HCT116 (cell line): ENCODE measurements around the gene LIN7A. TPM values are rescaled to one million over a fixed set of nuclear protein-coding genes. Genes with fewer than 3 reads are reported as not detected.

Experiments used
- ATAC-seq: fragments of 200-7000 bp; cut with Tn5 transposase; 2 replicates; pipeline ENCODE4 v1.9.1; 2020; ENCODE audit warnings: mild to moderate bottlenecking, moderate library complexity
- BruUV-seq: library from RNA; stranded (reverse); fragments of 400-500 nt; replicated peaks from 2 replicates; lab custom pipeline; 2021; lab: Mats Ljungman, UMichigan
- CTCF ChIA-PET: fragments of 300-600 bp; sonication (Branson Sonifier 250); formaldehyde crosslinking; loops from one replicate; lab custom pipeline; 2021; ENCODE audit warnings: antibody characterized with exemption; lab: Charles Lee
- POLR2A ChIA-PET: fragments of 300-600, 350-600 bp; sonication (Branson Sonifier 250); formaldehyde crosslinking; loops from one replicate; lab custom pipeline; 2021; ENCODE audit warnings: antibody characterized with exemption; lab: Charles Lee
- RAD21 ChIA-PET, 2 experiments: fragments of 300-600 bp; sonication (Branson Sonifier 250); formaldehyde crosslinking; loops; one replicate each; lab custom pipeline; 2023; ENCODE audit warnings: low total read pairs in 2 of 2; ENCODE audit not compliant: uncharacterized antibody in 2 of 2, unreplicated experiment in 2 of 2, low non-redundant PET in 1 of 2; lab: Charles Lee
- DNase-seq: peaks from one replicate; pipeline ENCODE4 v3.0.0-alpha.2; 2010; ENCODE audit warnings: low read depth, low spot score
- H2AFZ ChIP-seq: fragments of 200-600 bp; shearing (Covaris generic), sonication (generic); 2 replicates; pipeline ENCODE4 v1.6.1; 2017; ENCODE audit warnings: low read depth, mixed run types, mixed read lengths, antibody characterized with exemption, low read length; ENCODE audit not compliant: poor library complexity, severe bottlenecking
- H3K27ac ChIP-seq: 2 replicates; pipeline ENCODE4 v1.5.1; 2012; ENCODE audit warnings: low read depth, low read length
- H3K27me3 ChIP-seq: fragments of 200-600 bp; sonication (generic); 2 replicates; pipeline ENCODE4 v1.6.1; 2016; ENCODE audit warnings: mixed run types, low read length, mixed read lengths; ENCODE audit not compliant: insufficient read depth
- H3K36me3 ChIP-seq, 2 experiments: fragments of 200-500 bp in 1 of 2; fragments of 200-600 bp in 1 of 2; sonication (Bioruptor generic) in 1 of 2; sonication (generic) in 1 of 2; 2 replicates each; pipeline versions ENCODE4 v1.5.1 to v1.6.1; 2014 to 2016; ENCODE audit warnings: low read length in 2 of 2, inconsistent platforms in 1 of 2, mixed read lengths in 1 of 2, mixed run types in 1 of 2; ENCODE audit not compliant: insufficient read depth in 2 of 2, control insufficient read depth in 1 of 2
- H3K4me1 ChIP-seq, 2 experiments: fragments of 200-600 bp in 1 of 2; sonication (generic) in 1 of 2; 2 replicates each; pipeline versions ENCODE4 v1.5.1 to v1.6.1; 2012 to 2017; ENCODE audit warnings: low read length in 2 of 2, inconsistent platforms in 1 of 2, mild to moderate bottlenecking in 1 of 2, mixed read lengths in 1 of 2, mixed run types in 1 of 2, moderate library complexity in 1 of 2; ENCODE audit not compliant: insufficient read depth in 2 of 2, control insufficient read depth in 1 of 2
- H3K4me2 ChIP-seq: fragments of 200-600 bp; sonication (generic); 2 replicates; pipeline ENCODE4 v1.6.1; 2017; ENCODE audit warnings: mixed run types, low read length, mixed read lengths
- H3K4me3 ChIP-seq, 2 experiments: fragments of 200-600 bp in 1 of 2; sonication (generic) in 1 of 2; replicated peaks in 1 of 2; 2 replicates each; pipeline ENCODE4 v1.5.1; 2011 to 2016; ENCODE audit warnings: low read length in 2 of 2, control low read depth in 1 of 2, low read depth in 1 of 2, mild to moderate bottlenecking in 1 of 2, mixed read lengths in 1 of 2, mixed run types in 1 of 2
- H3K79me2 ChIP-seq: fragments of 200-600 bp; sonication (generic); 2 replicates; pipeline ENCODE4 v1.6.1; 2017; ENCODE audit warnings: mild to moderate bottlenecking, mixed run types, low read length, moderate library complexity, mixed read lengths; ENCODE audit not compliant: insufficient read depth
- H3K9ac ChIP-seq: fragments of 200-600 bp; sonication (generic); 2 replicates; pipeline ENCODE4 v1.6.1; 2016; ENCODE audit warnings: low read length, mixed read lengths
- H3K9me2 ChIP-seq: fragments of 200-600 bp; sonication (generic), shearing (Covaris generic); 2 replicates; pipeline ENCODE4 v1.6.1; 2017; ENCODE audit warnings: mixed run types, mild to moderate bottlenecking, moderate library complexity; ENCODE audit not compliant: insufficient read depth
- H3K9me3 ChIP-seq, 2 experiments: fragments of 200-500 bp in 1 of 2; fragments of 200-600 bp in 1 of 2; sonication (Bioruptor generic) in 1 of 2; sonication (generic) in 1 of 2; 2 replicates each; pipeline ENCODE4 v1.6.1; 2014 to 2017; ENCODE audit warnings: low read length in 2 of 2, mixed read lengths in 2 of 2, inconsistent platforms in 1 of 2, low read depth in 1 of 2, mild to moderate bottlenecking in 1 of 2, mixed run types in 1 of 2, moderate library complexity in 1 of 2; ENCODE audit not compliant: control insufficient read depth in 1 of 2, insufficient read depth in 1 of 2
- H4K20me1 ChIP-seq: fragments of 200-600 bp; sonication (generic), shearing (Covaris generic); 2 replicates; pipeline ENCODE4 v1.6.1; 2017; ENCODE audit warnings: mixed run types, mild to moderate bottlenecking, moderate library complexity; ENCODE audit not compliant: insufficient read depth
- CBX3 ChIP-seq: IDR thresholded peaks from 2 replicates; pipeline ENCODE4 v1.6.1; 2012; ENCODE audit warnings: low read depth
- CEBPB ChIP-seq: IDR thresholded peaks from 2 replicates; pipeline ENCODE4 v1.6.1; 2012; ENCODE audit warnings: low read depth
- ELF1 ChIP-seq: IDR thresholded peaks from 2 replicates; pipeline ENCODE4 v1.6.1; 2012; ENCODE audit warnings: low read depth, borderline replicate concordance
- EZH2 ChIP-seq: fragments of 200-600 bp; sonication (generic); IDR thresholded peaks from 2 replicates; pipeline ENCODE4 v1.6.1; 2017; ENCODE audit warnings: antibody characterized with exemption, mixed run types
- FOSL1 ChIP-seq: IDR thresholded peaks from 2 replicates; pipeline ENCODE4 v1.6.1; 2012; ENCODE audit warnings: low read depth
- POLR2A ChIP-seq: IDR thresholded peaks from 2 replicates; pipeline ENCODE4 v1.7.0; 2011; ENCODE audit warnings: borderline replicate concordance; ENCODE audit not compliant: insufficient read depth, insufficient read length; ENCODE audit errors: extremely low read depth
- POLR2AphosphoS5 ChIP-seq: IDR thresholded peaks from 2 replicates; pipeline ENCODE4 v1.6.1; 2011; ENCODE audit warnings: mild to moderate bottlenecking, low read depth, low read length, moderate library complexity
- RAD21 ChIP-seq: IDR thresholded peaks from 2 replicates; pipeline ENCODE4 v1.6.1; 2012; ENCODE audit warnings: low read depth, mild to moderate bottlenecking
- SIN3A ChIP-seq: IDR thresholded peaks from 2 replicates; pipeline ENCODE4 v1.6.1; 2012; ENCODE audit warnings: low read depth
- SP1 ChIP-seq: IDR thresholded peaks from 2 replicates; pipeline ENCODE4 v1.6.1; 2012; ENCODE audit warnings: low read depth
- SRF ChIP-seq: IDR thresholded peaks from 2 replicates; pipeline ENCODE4 v1.6.1; 2012; ENCODE audit warnings: low read depth
- TCF7L2 ChIP-seq: IDR thresholded peaks from 2 replicates; pipeline ENCODE4 v1.7.0; 2011; ENCODE audit warnings: borderline replicate concordance, inconsistent platforms; ENCODE audit not compliant: insufficient read depth, insufficient read length; ENCODE audit errors: extremely low read depth
- ZFX ChIP-seq: fragments of 450-650 bp; IDR thresholded peaks from 2 replicates; pipeline ENCODE4 v1.6.1; 2017
- intact Hi-C: fragments of 100-400 bp; cut with micrococcal nuclease; formaldehyde crosslinking; loops from 2 replicates; pipeline ENCODE4 v1.10.0; 2022
- total RNA-seq: library from RNA; stranded (reverse); gene quantifications from one replicate; pipeline ENCODE4 v1.2.1, GENCODE V29; 2021; ENCODE audit not compliant: unreplicated experiment
- TF ChIP-seq, protein P1 (sequence below): IDR thresholded peaks from 2 replicates; pipeline ENCODE4 v1.6.1; 2012
- TF ChIP-seq, protein P2 (sequence below): IDR thresholded peaks from 2 replicates; pipeline ENCODE4 v1.6.1; 2011; ENCODE audit warnings: mild to moderate bottlenecking, low read length, moderate library complexity; ENCODE audit not compliant: insufficient replicate concordance; ENCODE audit errors: extremely low read depth
- TF ChIP-seq, protein P3 (sequence below): IDR thresholded peaks from 2 replicates; pipeline ENCODE4 v1.6.1; 2012; ENCODE audit warnings: low read depth

LIN7A gene
- total RNA-seq, 1 experiment from 2014 or later, result 1.5 TPM

DNA sequence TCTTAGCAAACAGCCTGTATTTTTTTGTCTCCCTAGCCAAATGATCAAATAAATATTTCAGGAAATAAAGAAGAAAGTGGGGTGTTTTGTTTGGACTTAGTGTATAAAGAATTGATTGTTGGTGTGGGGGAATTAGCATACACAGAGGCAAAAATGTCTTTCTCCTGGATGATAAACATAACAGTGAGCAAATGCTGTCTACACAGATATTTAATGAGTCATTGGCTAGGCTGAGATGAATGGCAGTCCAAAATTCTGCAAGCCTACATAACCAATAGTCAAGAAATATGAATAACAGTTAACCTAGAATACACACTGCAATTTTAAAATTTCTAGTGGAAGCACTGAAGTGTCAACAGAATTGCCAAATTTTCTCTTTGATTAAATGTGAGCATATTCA, 185.3 kb downstream of the LIN7A start:
- H3K4me1 ChIP-seq, result no peaks in the 10 kb centered on the region
- no peaks in the 10 kb centered on the region for H3K36me3 ChIP-seq
- no peak for DNase-seq
- ChIA-PET CTCF (no interaction called here), RAD21 (no interaction called here), POLR2A (no interaction called here)
- no peaks in the 10 kb centered on the region for H4K20me1 ChIP-seq
- H2AFZ ChIP-seq, result no peak overlapping the region
- no peak overlapping the region for H3K4me3 ChIP-seq
- intact Hi-C loops, result no loop called here
- no peak for ATAC-seq
- no peak overlapping the region for H3K9ac ChIP-seq
- H3K4me2 ChIP-seq, result no peak overlapping the region
- H3K9me2 ChIP-seq, result 0 out of 2 replicates have a peak, but pooled peaks cover 6% of the 10 kb centered on the region
- no peak overlapping the region for H3K27ac ChIP-seq
- H3K79me2 ChIP-seq, result no peaks in the 10 kb centered on the region
- no peaks in the 10 kb centered on the region for H3K9me3 ChIP-seq
- TF ChIP-seq, protein P1, sequence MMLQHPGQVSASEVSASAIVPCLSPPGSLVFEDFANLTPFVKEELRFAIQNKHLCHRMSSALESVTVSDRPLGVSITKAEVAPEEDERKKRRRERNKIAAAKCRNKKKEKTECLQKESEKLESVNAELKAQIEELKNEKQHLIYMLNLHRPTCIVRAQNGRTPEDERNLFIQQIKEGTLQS, result no peak
- TF ChIP-seq CBX3 (no peak), ZFX (no peak), SP1 (no peak), POLR2A (no peak), TCF7L2 (no peak), POLR2AphosphoS5 (no peak), ELF1 (no peak), FOSL1 (no peak), SRF (no peak), CEBPB (no peak), EZH2 (no peak), RAD21 (no peak), SIN3A (no peak)
- TF ChIP-seq, protein P2, sequence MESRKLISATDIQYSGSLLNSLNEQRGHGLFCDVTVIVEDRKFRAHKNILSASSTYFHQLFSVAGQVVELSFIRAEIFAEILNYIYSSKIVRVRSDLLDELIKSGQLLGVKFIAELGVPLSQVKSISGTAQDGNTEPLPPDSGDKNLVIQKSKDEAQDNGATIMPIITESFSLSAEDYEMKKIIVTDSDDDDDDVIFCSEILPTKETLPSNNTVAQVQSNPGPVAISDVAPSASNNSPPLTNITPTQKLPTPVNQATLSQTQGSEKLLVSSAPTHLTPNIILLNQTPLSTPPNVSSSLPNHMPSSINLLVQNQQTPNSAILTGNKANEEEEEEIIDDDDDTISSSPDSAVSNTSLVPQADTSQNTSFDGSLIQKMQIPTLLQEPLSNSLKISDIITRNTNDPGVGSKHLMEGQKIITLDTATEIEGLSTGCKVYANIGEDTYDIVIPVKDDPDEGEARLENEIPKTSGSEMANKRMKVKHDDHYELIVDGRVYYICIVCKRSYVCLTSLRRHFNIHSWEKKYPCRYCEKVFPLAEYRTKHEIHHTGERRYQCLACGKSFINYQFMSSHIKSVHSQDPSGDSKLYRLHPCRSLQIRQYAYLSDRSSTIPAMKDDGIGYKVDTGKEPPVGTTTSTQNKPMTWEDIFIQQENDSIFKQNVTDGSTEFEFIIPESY, result no peak
- TF ChIP-seq, protein P3, sequence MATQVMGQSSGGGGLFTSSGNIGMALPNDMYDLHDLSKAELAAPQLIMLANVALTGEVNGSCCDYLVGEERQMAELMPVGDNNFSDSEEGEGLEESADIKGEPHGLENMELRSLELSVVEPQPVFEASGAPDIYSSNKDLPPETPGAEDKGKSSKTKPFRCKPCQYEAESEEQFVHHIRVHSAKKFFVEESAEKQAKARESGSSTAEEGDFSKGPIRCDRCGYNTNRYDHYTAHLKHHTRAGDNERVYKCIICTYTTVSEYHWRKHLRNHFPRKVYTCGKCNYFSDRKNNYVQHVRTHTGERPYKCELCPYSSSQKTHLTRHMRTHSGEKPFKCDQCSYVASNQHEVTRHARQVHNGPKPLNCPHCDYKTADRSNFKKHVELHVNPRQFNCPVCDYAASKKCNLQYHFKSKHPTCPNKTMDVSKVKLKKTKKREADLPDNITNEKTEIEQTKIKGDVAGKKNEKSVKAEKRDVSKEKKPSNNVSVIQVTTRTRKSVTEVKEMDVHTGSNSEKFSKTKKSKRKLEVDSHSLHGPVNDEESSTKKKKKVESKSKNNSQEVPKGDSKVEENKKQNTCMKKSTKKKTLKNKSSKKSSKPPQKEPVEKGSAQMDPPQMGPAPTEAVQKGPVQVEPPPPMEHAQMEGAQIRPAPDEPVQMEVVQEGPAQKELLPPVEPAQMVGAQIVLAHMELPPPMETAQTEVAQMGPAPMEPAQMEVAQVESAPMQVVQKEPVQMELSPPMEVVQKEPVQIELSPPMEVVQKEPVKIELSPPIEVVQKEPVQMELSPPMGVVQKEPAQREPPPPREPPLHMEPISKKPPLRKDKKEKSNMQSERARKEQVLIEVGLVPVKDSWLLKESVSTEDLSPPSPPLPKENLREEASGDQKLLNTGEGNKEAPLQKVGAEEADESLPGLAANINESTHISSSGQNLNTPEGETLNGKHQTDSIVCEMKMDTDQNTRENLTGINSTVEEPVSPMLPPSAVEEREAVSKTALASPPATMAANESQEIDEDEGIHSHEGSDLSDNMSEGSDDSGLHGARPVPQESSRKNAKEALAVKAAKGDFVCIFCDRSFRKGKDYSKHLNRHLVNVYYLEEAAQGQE, result no peak
- no peaks in the 10 kb centered on the region; the same call in 1 of the 2 replicates for H3K27me3 ChIP-seq
- no TSS peak for BruUV-seq
